Lower lobe of right lung (tissue), 2 donors: Measurements from ENCODE around the gene SH3RF1. TPM values are rescaled to one million over a fixed set of nuclear protein-coding genes. Genes with fewer than 3 reads are reported as not detected.

Experiments
- ATAC-seq, 2 donors: fragments of 200-7000 bp; cut with Tn5 transposase; one replicate each; pipeline ENCODE4 v1.9.1; 2020 to 2022; ENCODE audit warnings: mild to moderate bottlenecking in 2 of 2, moderate library complexity in 2 of 2
- DNase-seq: peaks from one replicate; pipeline ENCODE4 v3.0.0-alpha.2; 2020
- H3K27ac ChIP-seq: fragments of 200-600 bp; one replicate; pipeline ENCODE4 v1.8.0; 2022
- H3K27me3 ChIP-seq: fragments of 200-600 bp; one replicate; pipeline ENCODE4 v1.8.0; 2022; ENCODE audit warnings: low read depth
- H3K36me3 ChIP-seq: fragments of 200-600 bp; one replicate; pipeline ENCODE4 v1.8.0; 2022; ENCODE audit warnings: mild to moderate bottlenecking
- H3K4me1 ChIP-seq: fragments of 200-600 bp; one replicate; pipeline ENCODE4 v1.8.0; 2022
- H3K4me3 ChIP-seq: fragments of 200-600 bp; one replicate; pipeline ENCODE4 v1.8.0; 2022; ENCODE audit warnings: mild to moderate bottlenecking
- H3K9me3 ChIP-seq: fragments of 200-600 bp; one replicate; pipeline ENCODE4 v1.8.0; 2022
- intact Hi-C: fragments of 100-400 bp; cut with DNase I; formaldehyde crosslinking; loops from one replicate; pipeline ENCODE4 v1.11.0; 2022
- total RNA-seq: library from RNA; stranded (reverse); fragmentation: NEBNext Ultra II Directional; extraction: Animal tissue kit (Norgen Biotek cat#: 25700); gene quantifications from one replicate; pipeline ENCODE4 v1.2.1, GENCODE V29; 2021
- TF ChIP-seq, protein P1 (sequence below): fragments of 200-600 bp; IDR thresholded peaks from one replicate; pipeline ENCODE4 v1.8.0; 2022; ENCODE audit warnings: antibody characterized with exemption, mild to moderate bottlenecking
- donor health status: DM: no; HTN: yes; CAD: no; lungs with severe emphysema.

SH3RF1 gene
- total RNA-seq, 1 donor from 2014 or later = 34.2 TPM

DNA sequence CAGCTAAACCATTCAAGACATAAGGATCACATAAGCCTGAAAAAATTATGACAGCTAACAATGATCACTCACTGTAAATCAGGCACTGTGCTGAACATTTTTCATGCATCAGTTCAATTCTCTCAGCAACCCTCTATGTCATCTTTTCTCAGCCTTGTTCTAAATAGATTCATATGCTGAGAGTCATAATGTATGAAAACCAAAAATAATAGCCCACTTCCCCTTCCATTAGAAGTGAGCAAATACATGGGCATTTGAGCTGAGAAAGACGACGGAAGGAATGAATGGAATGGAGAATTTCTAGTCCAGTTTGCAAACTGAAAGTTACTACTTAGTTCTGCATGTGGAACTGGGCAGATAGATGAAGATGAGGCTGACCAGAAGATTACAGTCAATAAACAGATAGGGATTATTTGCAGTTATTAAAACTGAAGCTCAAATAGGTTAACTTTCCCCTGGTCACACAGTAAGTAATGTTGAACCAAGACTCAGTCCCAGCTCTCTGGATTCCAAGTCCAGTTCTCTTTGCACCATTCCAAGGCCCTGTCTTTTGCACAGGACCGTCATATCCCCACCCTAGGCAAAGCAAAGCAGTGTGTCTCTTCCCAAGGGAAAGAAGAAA lies 1.6 kb upstream of the SH3RF1 start:
- Histone ChIP-seq H3K4me3 (no peak overlapping the region), H3K4me1 (peaks cover 31% of the 10 kb centered on the region), H3K27ac (no peak overlapping the region), H3K36me3 (no peaks in the 10 kb centered on the region), H3K27me3 (no peaks in the 10 kb centered on the region), H3K9me3 (no peaks in the 10 kb centered on the region)
- TF ChIP-seq, protein P1, sequence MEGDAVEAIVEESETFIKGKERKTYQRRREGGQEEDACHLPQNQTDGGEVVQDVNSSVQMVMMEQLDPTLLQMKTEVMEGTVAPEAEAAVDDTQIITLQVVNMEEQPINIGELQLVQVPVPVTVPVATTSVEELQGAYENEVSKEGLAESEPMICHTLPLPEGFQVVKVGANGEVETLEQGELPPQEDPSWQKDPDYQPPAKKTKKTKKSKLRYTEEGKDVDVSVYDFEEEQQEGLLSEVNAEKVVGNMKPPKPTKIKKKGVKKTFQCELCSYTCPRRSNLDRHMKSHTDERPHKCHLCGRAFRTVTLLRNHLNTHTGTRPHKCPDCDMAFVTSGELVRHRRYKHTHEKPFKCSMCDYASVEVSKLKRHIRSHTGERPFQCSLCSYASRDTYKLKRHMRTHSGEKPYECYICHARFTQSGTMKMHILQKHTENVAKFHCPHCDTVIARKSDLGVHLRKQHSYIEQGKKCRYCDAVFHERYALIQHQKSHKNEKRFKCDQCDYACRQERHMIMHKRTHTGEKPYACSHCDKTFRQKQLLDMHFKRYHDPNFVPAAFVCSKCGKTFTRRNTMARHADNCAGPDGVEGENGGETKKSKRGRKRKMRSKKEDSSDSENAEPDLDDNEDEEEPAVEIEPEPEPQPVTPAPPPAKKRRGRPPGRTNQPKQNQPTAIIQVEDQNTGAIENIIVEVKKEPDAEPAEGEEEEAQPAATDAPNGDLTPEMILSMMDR = no peak
- intact Hi-C loops = no loop called here
- ATAC-seq (no peak), DNase-seq (no peak)

DNA sequence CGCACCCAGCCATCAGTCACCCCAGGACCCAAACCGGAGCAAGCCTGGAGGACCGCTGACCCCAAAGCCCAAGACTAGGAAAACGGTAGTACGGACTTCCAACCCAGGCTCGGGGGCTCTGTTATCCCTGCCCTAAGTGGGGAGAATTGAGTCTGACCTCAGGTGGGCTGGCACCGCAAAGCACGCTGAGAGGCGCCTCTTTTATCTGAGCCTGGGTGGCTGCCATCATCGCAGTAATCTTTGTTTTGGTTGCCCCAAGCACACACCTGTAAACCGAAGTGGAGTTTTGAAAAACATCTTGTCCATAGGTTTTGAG lies 894 bp upstream of the SH3RF1 start:
- H3K4me1 ChIP-seq = peaks cover 38% of the 10 kb centered on the region
- H3K27ac ChIP-seq = peak overlapping the region; percentile 91
- no peaks in the 10 kb centered on the region for H3K36me3 ChIP-seq
- intact Hi-C loops = no loop called here
- ATAC-seq (peak in 1 of 2 donors; percentile 2), DNase-seq (no peak)
- no peaks in the 10 kb centered on the region for H3K9me3 ChIP-seq
- TF ChIP-seq, protein P1 = no peak
- H3K27me3 ChIP-seq = no peaks in the 10 kb centered on the region
- peak overlapping the region; percentile 81 for H3K4me3 ChIP-seq

DNA sequence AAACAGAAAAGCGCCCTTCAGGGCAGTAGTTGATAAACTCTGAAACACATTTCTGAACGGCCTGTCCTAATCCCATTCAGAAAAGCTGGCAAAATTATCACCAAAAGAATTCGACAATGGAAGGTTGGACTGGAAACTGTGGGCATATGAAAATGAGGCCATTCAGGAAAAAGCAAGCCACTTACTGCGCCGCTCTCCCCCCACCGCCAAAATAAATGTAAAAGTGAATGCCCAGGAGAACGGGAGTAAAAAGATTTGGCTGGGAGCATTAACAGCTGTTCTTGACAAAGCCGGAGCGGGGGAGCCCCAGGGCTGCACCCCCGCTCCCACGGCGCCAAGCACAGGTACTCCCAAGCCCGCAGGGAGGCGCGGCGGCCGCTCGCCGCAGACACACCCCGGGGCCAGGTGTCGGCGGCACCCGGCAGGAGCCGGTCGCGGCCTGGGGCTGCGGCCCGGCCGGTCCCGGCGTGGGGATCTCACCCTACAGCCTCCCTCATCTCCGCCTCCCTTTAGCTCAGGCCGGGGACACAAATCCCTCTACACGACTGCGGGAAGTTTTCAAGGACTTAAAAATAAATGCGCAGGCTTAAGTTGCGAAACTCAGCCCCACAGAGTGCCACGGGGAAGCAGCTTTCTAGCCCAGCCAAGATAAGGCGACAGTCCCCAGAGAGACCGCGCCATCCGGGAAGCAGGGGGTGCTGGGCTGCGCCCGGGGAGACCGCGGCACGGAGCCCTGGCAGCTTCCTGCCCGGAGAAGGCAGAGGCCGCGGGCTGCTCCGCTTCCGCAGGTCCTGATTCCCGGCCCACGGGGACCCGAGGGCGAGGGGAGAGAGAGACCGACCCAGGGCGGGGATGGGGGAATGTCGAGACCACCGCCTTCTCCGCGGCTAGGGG lies 593 bp downstream of the SH3RF1 start:
- ATAC-seq (peak; percentile 77 to 83), DNase-seq (peak; percentile 75)
- Histone ChIP-seq H3K4me1 (peaks cover 50% of the 10 kb centered on the region), H3K9me3 (no peaks in the 10 kb centered on the region), H3K36me3 (no peaks in the 10 kb centered on the region), H3K4me3 (peak overlapping the region; percentile 81), H3K27me3 (no peaks in the 10 kb centered on the region), H3K27ac (peak overlapping the region; percentile 91)
- TF ChIP-seq, protein P1 = no peak
- intact Hi-C loops = no loop called here

DNA sequence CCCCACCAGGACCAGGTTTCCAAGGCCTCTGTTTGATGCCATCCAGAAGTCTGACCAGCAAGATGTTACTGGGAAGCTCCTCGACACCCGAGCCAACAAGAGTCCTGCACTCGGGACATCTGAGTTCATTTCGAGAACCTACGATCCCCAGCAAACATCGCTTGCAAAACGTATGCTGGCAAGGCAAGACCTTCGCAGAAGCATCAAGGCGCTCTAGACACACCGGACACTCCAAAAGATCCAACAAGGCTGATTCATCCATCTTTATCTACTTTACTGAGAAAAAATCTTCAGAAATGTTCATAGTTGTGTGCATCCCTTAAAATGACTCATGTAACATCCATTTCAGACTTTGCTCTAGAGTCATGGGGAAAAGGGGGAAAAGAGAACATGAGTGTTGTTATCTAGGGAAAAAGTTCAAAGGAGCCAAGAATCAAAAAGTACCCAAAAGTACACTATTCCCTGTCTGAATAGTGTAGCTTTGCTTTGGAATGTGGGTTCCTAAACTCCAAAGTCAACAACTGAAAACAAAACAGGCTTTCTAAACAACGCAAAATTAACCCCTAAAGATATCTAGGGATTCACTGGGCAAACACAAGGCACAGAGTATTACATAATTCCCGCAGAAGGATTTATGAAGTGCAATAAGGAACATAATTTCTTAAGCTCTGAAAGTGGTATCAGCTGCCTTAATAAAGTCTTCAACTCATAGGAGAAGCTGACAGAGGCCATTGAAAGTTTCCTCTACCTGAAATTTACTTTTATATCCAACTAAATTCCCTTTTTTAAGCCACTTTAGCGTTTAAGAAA lies 1.6 kb downstream of the SH3RF1 start:
- no peaks in the 10 kb centered on the region for H3K27me3 ChIP-seq
- TF ChIP-seq, protein P1 = no peak
- H3K4me1 ChIP-seq = peaks cover 60% of the 10 kb centered on the region
- intact Hi-C loops = no loop called here
- H3K9me3 ChIP-seq = no peaks in the 10 kb centered on the region
- peak overlapping the region; percentile 91 for H3K27ac ChIP-seq
- no peaks in the 10 kb centered on the region for H3K36me3 ChIP-seq
- H3K4me3 ChIP-seq = peak overlapping the region; percentile 81
- no peak for ATAC-seq
- no peak for DNase-seq

DNA sequence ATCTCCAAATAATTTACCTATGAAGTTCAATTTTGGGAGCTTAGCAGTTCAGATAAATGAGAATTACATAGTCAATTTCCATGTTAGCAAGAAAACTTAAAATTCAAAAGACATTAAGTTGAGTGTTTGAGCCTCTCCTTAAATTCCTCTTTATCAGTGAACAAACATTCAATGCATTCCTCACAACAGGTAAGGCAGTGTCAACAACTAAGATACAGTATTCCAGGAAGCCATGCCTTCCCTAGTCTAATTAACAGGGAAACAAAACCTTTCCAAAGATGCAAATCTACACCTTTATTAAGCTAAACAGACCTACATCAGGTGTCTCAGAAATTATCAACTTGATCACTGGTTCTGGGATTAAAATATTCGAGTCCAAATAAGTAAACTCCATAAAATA lies 3.7 kb downstream of the SH3RF1 start:
- ATAC-seq (no peak), DNase-seq (no peak)
- peak overlapping the region; percentile 91 for H3K27ac ChIP-seq
- H3K27me3 ChIP-seq = no peaks in the 10 kb centered on the region
- H3K4me3 ChIP-seq = peak overlapping the region; percentile 81
- TF ChIP-seq, protein P1 = no peak
- intact Hi-C loops = no loop called here
- peaks cover 71% of the 10 kb centered on the region for H3K4me1 ChIP-seq
- no peaks in the 10 kb centered on the region for H3K9me3 ChIP-seq
- H3K36me3 ChIP-seq = no peaks in the 10 kb centered on the region
